ENCODE measurements around the gene LRRC4C.

Gene LRRC4C

GRCh38 chr11:41414771-41415440 lies 44.5 kb downstream of the LRRC4C start:
- no peak for DNase-seq

GRCh38 chr11:41413843-41414242 lies 45.6 kb downstream of the LRRC4C start:
- DNase-seq: no peak

GRCh38 chr11:41405812-41406211 lies 53.6 kb downstream of the LRRC4C start:
- no peak for DNase-seq

- DNase-seq: no peak
These were observed 55.3 kb downstream of the LRRC4C start for GRCh38 chr11:41404109-41404508.

- no peak for DNase-seq
These were observed 56.0 kb downstream of the LRRC4C start for GRCh38 chr11:41403458-41403857.

GRCh38 chr11:41400819-41401382 lies 58.6 kb downstream of the LRRC4C start:
- peak; percentile 38 for DNase-seq

GRCh38 chr11:41400124-41400523 lies 59.3 kb downstream of the LRRC4C start:
- DNase-seq: no peak

GRCh38 chr11:41399323-41399722 lies 60.1 kb downstream of the LRRC4C start:
- DNase-seq: no peak

GRCh38 chr11:41398175-41398574 lies 61.3 kb downstream of the LRRC4C start:
- DNase-seq: no peak

- DNase-seq: no peak
These were observed 64.8 kb downstream of the LRRC4C start for GRCh38 chr11:41394521-41395195.

- DNase-seq: no peak
These were observed 66.9 kb downstream of the LRRC4C start for GRCh38 chr11:41392596-41392995.

GRCh38 chr11:41389623-41390130 lies 69.8 kb downstream of the LRRC4C start:
- DNase-seq: no peak

- DNase-seq: no peak
These were observed 75.1 kb downstream of the LRRC4C start for GRCh38 chr11:41384329-41384728.

- DNase-seq: no peak
These were observed 75.7 kb downstream of the LRRC4C start for GRCh38 chr11:41383768-41384167.

- no peak for DNase-seq
These were observed 76.5 kb downstream of the LRRC4C start for GRCh38 chr11:41382927-41383326.

GRCh38 chr11:41379084-41379483 lies 80.4 kb downstream of the LRRC4C start:
- no peak for DNase-seq

GRCh38 chr11:41377709-41378394 lies 81.6 kb downstream of the LRRC4C start:
- no peak for DNase-seq

GRCh38 chr11:41351825-41352224 lies 107.6 kb downstream of the LRRC4C start:
- no peak for DNase-seq

GRCh38 chr11:41346042-41346441 lies 113.4 kb downstream of the LRRC4C start:
- DNase-seq: no peak

GRCh38 chr11:41334007-41334933 lies 125.2 kb downstream of the LRRC4C start:
- no peak for DNase-seq

GRCh38 chr11:41333357-41333756 lies 126.1 kb downstream of the LRRC4C start:
- DNase-seq: no peak

GRCh38 chr11:41328324-41328723 lies 131.1 kb downstream of the LRRC4C start:
- DNase-seq: no peak
